Esophagus (tissue), 2 donors: ENCODE results near the gene C3orf18. TPM values are rescaled to one million over a fixed set of nuclear protein-coding genes. Genes with fewer than 3 reads are reported as not detected.

Source experiments
- H3K27ac ChIP-seq, 2 donors: one replicate each; pipeline ENCODE4 v1.5.1; 2013; ENCODE audit warnings: low read depth in 2 of 2, mild to moderate bottlenecking in 2 of 2, inconsistent platforms in 1 of 2, low read length in 1 of 2, moderate library complexity in 1 of 2
- H3K27me3 ChIP-seq, 2 donors: one replicate each; pipeline ENCODE4 v1.6.1; 2013; ENCODE audit warnings: low read length in 2 of 2, control low read depth in 1 of 2, mild to moderate bottlenecking in 1 of 2; ENCODE audit not compliant: insufficient read depth in 2 of 2, control insufficient read depth in 1 of 2
- H3K36me3 ChIP-seq, 2 donors: one replicate each; pipeline ENCODE4 v1.6.1; 2013; ENCODE audit warnings: low read length in 1 of 2; ENCODE audit not compliant: control insufficient read depth in 2 of 2, insufficient read depth in 2 of 2
- H3K4me1 ChIP-seq, 2 donors: one replicate each; pipeline ENCODE4 v1.6.1; 2013; ENCODE audit warnings: low read length in 1 of 2; ENCODE audit not compliant: control insufficient read depth in 2 of 2, insufficient read depth in 2 of 2
- H3K4me3 ChIP-seq, 2 donors: one replicate each; pipeline ENCODE4 v1.5.1; 2013; ENCODE audit warnings: low read length in 2 of 2, mild to moderate bottlenecking in 2 of 2, low read depth in 1 of 2, moderate library complexity in 1 of 2
- H3K9me3 ChIP-seq, 2 donors: one replicate each; pipeline ENCODE4 v1.6.1; 2013; ENCODE audit warnings: mild to moderate bottlenecking in 2 of 2, low read depth in 1 of 2, low read length in 1 of 2, moderate library complexity in 1 of 2; ENCODE audit not compliant: control insufficient read depth in 2 of 2, insufficient read depth in 1 of 2
- WGBS, 2 donors: extraction: QIAGEN DNeasy Blood & Tissue Kit; methylation state at CpG; one replicate each; pipeline ENCODE4 v1.1.7; 2013; 5-methylcytosine and 5-hydroxymethylcytosine counted together
- polyA plus RNA-seq, 2 donors: library from polyadenylated mRNA; stranded (reverse); fragments of 200-250 nt; gene quantifications; one replicate each; pipeline ENCODE4 v1.2.3, GENCODE V29; 2013
- donor health status: healthy with polysubstance abuse.
- donor health status: Bipolar disorder and iron deficiency.

The C3orf18 gene
- polyA plus RNA-seq, 2 donors: 1.8 to 2.0 TPM

- Histone ChIP-seq H3K4me3 (no peak overlapping the region), H3K27me3 (no peaks in the 10 kb centered on the region), H3K9me3 (no peaks in the 10 kb centered on the region), H3K36me3 (peaks cover 0 to 26% of the 10 kb centered on the region in 2 donors), H3K4me1 (peaks cover 11 to 77% of the 10 kb centered on the region in 2 donors), H3K27ac (peak overlapping the region in 1 of 2 donors; percentile 44)
- 79 to 82% methylated on average over 5 of the region's 5 CpGs for WGBS, 2 donors
Observed at GRCh38 chr3:50604110-50604621, 36.6 kb upstream of the C3orf18 start.

DNA sequence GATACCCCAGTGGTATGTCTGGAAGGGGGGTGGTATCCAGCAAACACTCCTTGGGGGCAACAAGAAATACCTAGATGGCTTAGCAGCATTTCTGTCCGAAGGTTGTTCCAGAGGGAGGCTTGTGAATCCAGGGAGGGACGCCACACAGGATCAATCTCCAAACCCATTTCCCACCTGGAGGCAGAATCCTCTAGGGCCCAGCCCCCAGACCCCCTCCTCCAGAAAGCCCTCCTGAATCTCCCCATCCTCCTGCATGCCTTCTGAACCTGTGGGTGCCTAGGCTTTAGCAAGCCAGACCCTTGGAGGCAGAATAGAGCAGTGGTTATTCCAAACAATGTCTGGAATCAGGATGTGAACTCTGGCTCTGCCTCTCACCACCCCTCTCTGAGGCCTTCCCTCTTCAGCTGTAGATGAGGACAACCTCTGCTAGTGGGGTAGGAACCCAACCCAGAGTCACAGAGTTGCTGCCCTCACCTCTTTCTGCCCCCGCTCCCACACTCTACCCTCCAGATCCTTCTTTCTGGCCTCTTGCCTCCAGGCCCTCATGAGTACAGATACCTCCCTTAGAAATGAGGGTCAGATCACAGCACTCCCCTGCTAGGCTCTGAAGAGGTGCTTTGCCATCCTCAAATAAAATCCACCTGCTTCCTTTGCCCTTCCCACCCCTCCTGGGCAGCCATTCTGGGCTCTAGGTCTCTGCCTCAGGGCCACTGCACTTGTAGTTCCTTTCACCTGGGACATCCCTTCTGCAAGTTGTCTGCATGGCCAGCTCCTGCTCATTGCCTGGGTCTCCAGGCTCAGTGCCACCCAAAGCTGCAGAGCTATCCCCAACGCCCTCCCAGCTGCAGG, 35.9 kb upstream of the C3orf18 start:
- Histone ChIP-seq H3K27ac (peak overlapping the region; percentile 99), H3K9me3 (no peaks in the 10 kb centered on the region), H3K4me3 (no peak overlapping the region), H3K27me3 (no peaks in the 10 kb centered on the region), H3K36me3 (peaks cover 0 to 26% of the 10 kb centered on the region in 2 donors), H3K4me1 (peaks cover 11 to 79% of the 10 kb centered on the region in 2 donors)
- 56 to 67% methylated on average over 4 of the region's 4 CpGs for WGBS, 2 donors

DNA sequence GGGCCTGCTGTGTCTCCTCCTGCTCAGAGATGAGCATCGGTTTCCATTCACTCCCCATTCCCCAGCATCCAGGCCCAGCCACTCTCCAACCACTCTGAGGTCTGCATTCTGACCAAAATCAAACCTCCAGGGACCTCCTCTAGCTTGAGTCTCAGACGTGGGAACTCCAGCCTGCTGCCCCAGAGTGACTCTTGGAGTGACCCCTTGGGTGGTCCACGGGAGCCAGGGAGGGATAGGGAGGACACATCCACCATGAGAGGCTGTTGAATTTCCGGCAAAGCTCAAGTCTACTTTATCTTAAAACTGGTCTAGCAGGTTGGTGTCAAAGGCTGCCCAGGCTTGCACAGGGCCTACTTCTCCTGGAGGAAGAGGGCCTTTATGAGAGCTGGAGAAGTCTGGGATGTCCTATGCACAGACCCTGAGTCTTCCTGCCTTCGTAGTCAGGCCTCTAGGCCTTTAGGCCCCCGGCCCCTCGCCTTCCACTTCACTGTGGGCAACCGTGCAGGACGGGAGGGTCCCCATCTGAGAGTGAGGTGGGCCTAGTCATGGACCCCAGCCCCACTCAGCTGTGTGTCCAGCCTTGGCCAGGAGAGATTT, 35.1 kb upstream of the C3orf18 start:
- Histone ChIP-seq H3K36me3 (peaks cover 0 to 21% of the 10 kb centered on the region in 2 donors), H3K27me3 (no peaks in the 10 kb centered on the region), H3K4me1 (peaks cover 11 to 72% of the 10 kb centered on the region in 2 donors), H3K9me3 (no peaks in the 10 kb centered on the region), H3K4me3 (no peak overlapping the region), H3K27ac (peak overlapping the region; percentile 99)
- 45 to 52% methylated on average over 9 of the region's 9 CpGs for WGBS, 2 donors

- H3K9me3 ChIP-seq: no peaks in the 10 kb centered on the region
- peaks cover 11 to 61% of the 10 kb centered on the region in 2 donors for H3K4me1 ChIP-seq
- H3K27me3 ChIP-seq: no peaks in the 10 kb centered on the region
- H3K4me3 ChIP-seq: no peak overlapping the region
- peak overlapping the region; percentile 99 for H3K27ac ChIP-seq
- WGBS, 2 donors: 1% methylated on average over 12 to 14 of the region's 14 CpGs
- H3K36me3 ChIP-seq: peaks cover 0 to 11% of the 10 kb centered on the region in 2 donors
Observed at GRCh38 chr3:50600841-50601591, 33.5 kb upstream of the C3orf18 start.

GRCh38 chr3:50600141-50600753, 32.7 kb upstream of the C3orf18 start:
- WGBS, 2 donors: 59 to 71% methylated on average over 9 of the region's 9 CpGs
- Histone ChIP-seq H3K4me3 (no peak overlapping the region), H3K36me3 (peaks cover 0 to 11% of the 10 kb centered on the region in 2 donors), H3K27me3 (no peaks in the 10 kb centered on the region), H3K9me3 (no peaks in the 10 kb centered on the region), H3K27ac (peak overlapping the region; percentile 99), H3K4me1 (peaks cover 11 to 54% of the 10 kb centered on the region in 2 donors)

- WGBS, 2 donors: 64 to 91% methylated on average over 1 of the region's 1 CpG
- Histone ChIP-seq H3K4me3 (no peak overlapping the region), H3K36me3 (peaks cover 0 to 7% of the 10 kb centered on the region in 2 donors), H3K27ac (peak overlapping the region; percentile 99), H3K27me3 (no peaks in the 10 kb centered on the region), H3K4me1 (peaks cover 11 to 48% of the 10 kb centered on the region in 2 donors), H3K9me3 (no peaks in the 10 kb centered on the region)
Observed at GRCh38 chr3:50599716-50600118, 32.2 kb upstream of the C3orf18 start.

DNA sequence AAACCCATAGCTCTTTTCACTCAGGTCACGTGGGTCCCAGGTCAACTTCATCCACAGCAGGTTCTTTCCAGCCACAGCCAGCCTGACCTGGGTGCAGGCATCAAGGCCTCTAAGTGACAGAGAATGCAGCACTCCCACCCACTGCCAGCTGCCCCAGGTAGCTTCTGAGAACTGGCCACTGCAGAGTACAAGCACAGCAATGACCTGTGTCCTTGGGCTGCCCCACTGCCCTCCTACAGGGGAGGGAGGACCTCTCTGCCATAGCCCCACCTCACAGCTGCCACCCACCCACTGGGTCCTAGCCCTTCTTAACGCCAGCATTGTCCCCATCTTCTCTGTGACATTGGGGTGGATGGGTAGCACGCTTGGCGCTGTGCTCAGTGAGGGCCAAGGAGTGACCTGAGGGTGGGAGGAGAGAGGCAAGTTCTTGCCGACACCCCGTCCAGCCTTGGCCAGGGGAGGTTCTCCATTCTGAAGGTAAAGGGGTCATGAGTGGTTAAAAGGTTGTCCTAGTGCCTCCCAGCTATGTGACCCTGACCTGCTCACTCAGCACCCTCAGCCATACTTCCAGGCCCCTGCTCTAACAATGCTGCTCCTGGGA, 31.7 kb upstream of the C3orf18 start:
- no peaks in the 10 kb centered on the region for H3K9me3 ChIP-seq
- no peak overlapping the region for H3K4me3 ChIP-seq
- WGBS, 2 donors: 85 to 90% methylated on average over 6 of the region's 6 CpGs
- H3K27me3 ChIP-seq: no peaks in the 10 kb centered on the region
- H3K4me1 ChIP-seq: peaks cover 11 to 44% of the 10 kb centered on the region in 2 donors
- H3K36me3 ChIP-seq: peaks cover 0 to 2% of the 10 kb centered on the region in 2 donors
- H3K27ac ChIP-seq: peak overlapping the region in 1 of 2 donors; percentile 99

GRCh38 chr3:50594253-50594785, 26.8 kb upstream of the C3orf18 start:
- H3K9me3 ChIP-seq: no peaks in the 10 kb centered on the region
- no peaks in the 10 kb centered on the region for H3K27me3 ChIP-seq
- H3K4me1 ChIP-seq: peaks cover 0 to 19% of the 10 kb centered on the region in 2 donors
- H3K4me3 ChIP-seq: no peak overlapping the region
- no peak overlapping the region for H3K27ac ChIP-seq
- no peaks in the 10 kb centered on the region for H3K36me3 ChIP-seq
- 19 to 43% methylated on average over 2 of the region's 2 CpGs for WGBS, 2 donors
